ENCODE measurements around the gene MAGI2. TPM values are rescaled to one million over a fixed set of nuclear protein-coding genes. Genes with fewer than 3 reads are reported as not detected.

Gene MAGI2
- total and polyA plus RNA-seq, 4 donors, result 0.37 to 4.1 (median 1.4) TPM

DNA sequence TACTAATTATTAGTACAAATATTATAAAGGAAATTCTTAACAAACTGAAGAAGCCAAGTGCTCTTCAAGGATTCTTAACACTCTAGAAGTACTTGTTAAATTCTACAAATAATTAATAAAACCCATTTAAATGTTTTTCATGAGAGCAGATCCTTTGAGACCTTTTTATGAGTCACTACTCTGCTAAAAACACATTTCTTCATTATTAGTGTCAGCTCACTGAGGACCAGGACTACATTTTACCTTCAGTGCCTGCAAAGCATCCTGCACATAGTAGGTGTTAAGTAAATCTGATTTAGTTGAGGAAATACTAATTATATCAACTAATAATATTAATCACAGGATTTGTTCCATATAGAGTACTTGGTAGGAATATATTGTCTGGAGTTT lies 1381.3 kb downstream of the MAGI2 start (continued):
- TF ChIP-seq, protein P1, sequence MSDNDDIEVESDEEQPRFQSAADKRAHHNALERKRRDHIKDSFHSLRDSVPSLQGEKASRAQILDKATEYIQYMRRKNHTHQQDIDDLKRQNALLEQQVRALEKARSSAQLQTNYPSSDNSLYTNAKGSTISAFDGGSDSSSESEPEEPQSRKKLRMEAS (IDR thresholded peaks at IDR 0.05), result no peak
- TF ChIP-seq GABPA (IDR thresholded peaks at IDR 0.05 in 1 of 2, conservative IDR thresholded peaks at IDR 0.05 in 1 of 2), result no peak

DNA sequence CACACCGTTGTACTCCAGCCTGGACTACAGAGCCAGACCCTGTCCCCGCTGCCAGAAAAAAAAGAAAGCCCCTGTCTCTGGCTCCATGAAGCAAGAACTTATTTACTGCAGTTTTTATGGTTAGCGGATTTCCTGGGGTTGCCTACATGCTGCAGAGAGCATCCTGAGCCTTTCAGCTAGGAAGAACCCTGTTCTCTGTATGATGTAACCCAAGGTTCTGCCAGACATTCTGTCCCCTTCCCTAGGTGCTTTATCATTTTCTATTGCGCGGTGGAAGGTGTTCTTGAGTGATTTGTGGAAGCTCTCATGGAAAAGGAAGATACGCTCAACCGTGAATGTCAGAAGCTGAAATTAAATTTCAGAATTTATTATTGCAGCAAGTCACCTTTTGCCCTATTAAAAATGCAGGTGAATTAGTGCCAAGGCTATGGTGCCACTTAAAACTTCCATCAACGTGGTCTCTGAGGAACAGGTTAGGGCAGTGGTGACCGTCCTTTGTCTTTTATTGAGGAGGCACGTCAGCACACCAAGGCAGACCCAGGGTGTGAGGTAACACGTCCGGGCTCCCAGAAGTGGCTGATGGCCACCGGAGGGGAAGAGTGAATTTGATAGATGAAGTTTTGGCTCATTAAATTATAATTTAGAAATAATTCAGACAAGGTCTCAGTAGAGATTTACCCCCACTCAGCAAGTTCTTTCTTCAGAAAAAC lies 1381.8 kb downstream of the MAGI2 start:
- DNase-seq (ENCODE audit: low spot score), result no peak
- no peaks in the 10 kb centered on the region for H3K4me1 ChIP-seq (ENCODE audit: control insufficient read depth in 4 of 4, insufficient read depth in 4 of 4, low read length in 3 of 4)
- H3K9ac ChIP-seq (ENCODE audit: low read depth in 1 of 2, low read length in 2 of 2), result no peak overlapping the region
- no peaks in the 10 kb centered on the region for H3K9me3 ChIP-seq (ENCODE audit: control insufficient read depth in 4 of 4, low read length in 3 of 4)
- no peak overlapping the region for H3K4me3 ChIP-seq (ENCODE audit: low read depth in 1 of 3, low read length in 3 of 3)
- H3K36me3 ChIP-seq (ENCODE audit: control insufficient read depth in 4 of 4, insufficient read depth in 3 of 4, low read depth in 1 of 4, low read length in 3 of 4), result no peaks in the 10 kb centered on the region
- no peak overlapping the region for H3K27ac ChIP-seq (ENCODE audit: low read depth in 1 of 2, low read length in 2 of 2)
- TF ChIP-seq, protein P2, sequence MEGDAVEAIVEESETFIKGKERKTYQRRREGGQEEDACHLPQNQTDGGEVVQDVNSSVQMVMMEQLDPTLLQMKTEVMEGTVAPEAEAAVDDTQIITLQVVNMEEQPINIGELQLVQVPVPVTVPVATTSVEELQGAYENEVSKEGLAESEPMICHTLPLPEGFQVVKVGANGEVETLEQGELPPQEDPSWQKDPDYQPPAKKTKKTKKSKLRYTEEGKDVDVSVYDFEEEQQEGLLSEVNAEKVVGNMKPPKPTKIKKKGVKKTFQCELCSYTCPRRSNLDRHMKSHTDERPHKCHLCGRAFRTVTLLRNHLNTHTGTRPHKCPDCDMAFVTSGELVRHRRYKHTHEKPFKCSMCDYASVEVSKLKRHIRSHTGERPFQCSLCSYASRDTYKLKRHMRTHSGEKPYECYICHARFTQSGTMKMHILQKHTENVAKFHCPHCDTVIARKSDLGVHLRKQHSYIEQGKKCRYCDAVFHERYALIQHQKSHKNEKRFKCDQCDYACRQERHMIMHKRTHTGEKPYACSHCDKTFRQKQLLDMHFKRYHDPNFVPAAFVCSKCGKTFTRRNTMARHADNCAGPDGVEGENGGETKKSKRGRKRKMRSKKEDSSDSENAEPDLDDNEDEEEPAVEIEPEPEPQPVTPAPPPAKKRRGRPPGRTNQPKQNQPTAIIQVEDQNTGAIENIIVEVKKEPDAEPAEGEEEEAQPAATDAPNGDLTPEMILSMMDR (IDR thresholded peaks at IDR 0.05; ENCODE audit: low read depth, low read length, missing input control), result no peak
- TF ChIP-seq HNF4G (IDR thresholded peaks at IDR 0.05) (no peak), EGR1 (IDR thresholded peaks at IDR 0.05; ENCODE audit: low read depth in 2 of 2) (no peak), YY1 (IDR thresholded peaks at IDR 0.05) (no peak), JUND (IDR thresholded peaks at IDR 0.05) (no peak), HNF4A (conservative IDR thresholded peaks at IDR 0.05) (no peak), GABPA (IDR thresholded peaks at IDR 0.05 in 1 of 2, conservative IDR thresholded peaks at IDR 0.05 in 1 of 2) (no peak), FOXA1 (IDR thresholded peaks at IDR 0.05) (no peak)
- TF ChIP-seq, protein P3, sequence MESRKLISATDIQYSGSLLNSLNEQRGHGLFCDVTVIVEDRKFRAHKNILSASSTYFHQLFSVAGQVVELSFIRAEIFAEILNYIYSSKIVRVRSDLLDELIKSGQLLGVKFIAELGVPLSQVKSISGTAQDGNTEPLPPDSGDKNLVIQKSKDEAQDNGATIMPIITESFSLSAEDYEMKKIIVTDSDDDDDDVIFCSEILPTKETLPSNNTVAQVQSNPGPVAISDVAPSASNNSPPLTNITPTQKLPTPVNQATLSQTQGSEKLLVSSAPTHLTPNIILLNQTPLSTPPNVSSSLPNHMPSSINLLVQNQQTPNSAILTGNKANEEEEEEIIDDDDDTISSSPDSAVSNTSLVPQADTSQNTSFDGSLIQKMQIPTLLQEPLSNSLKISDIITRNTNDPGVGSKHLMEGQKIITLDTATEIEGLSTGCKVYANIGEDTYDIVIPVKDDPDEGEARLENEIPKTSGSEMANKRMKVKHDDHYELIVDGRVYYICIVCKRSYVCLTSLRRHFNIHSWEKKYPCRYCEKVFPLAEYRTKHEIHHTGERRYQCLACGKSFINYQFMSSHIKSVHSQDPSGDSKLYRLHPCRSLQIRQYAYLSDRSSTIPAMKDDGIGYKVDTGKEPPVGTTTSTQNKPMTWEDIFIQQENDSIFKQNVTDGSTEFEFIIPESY (IDR thresholded peaks at IDR 0.05), result no peak
- TF ChIP-seq, protein P4, sequence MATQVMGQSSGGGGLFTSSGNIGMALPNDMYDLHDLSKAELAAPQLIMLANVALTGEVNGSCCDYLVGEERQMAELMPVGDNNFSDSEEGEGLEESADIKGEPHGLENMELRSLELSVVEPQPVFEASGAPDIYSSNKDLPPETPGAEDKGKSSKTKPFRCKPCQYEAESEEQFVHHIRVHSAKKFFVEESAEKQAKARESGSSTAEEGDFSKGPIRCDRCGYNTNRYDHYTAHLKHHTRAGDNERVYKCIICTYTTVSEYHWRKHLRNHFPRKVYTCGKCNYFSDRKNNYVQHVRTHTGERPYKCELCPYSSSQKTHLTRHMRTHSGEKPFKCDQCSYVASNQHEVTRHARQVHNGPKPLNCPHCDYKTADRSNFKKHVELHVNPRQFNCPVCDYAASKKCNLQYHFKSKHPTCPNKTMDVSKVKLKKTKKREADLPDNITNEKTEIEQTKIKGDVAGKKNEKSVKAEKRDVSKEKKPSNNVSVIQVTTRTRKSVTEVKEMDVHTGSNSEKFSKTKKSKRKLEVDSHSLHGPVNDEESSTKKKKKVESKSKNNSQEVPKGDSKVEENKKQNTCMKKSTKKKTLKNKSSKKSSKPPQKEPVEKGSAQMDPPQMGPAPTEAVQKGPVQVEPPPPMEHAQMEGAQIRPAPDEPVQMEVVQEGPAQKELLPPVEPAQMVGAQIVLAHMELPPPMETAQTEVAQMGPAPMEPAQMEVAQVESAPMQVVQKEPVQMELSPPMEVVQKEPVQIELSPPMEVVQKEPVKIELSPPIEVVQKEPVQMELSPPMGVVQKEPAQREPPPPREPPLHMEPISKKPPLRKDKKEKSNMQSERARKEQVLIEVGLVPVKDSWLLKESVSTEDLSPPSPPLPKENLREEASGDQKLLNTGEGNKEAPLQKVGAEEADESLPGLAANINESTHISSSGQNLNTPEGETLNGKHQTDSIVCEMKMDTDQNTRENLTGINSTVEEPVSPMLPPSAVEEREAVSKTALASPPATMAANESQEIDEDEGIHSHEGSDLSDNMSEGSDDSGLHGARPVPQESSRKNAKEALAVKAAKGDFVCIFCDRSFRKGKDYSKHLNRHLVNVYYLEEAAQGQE (IDR thresholded peaks at IDR 0.05), result no peak
- 89% methylated on average over 13 of the region's 13 CpGs for WGBS
- no peaks in the 10 kb centered on the region for H3K27me3 ChIP-seq (ENCODE audit: control insufficient read depth in 4 of 4, insufficient read depth in 4 of 4, low read length in 3 of 4)

DNA sequence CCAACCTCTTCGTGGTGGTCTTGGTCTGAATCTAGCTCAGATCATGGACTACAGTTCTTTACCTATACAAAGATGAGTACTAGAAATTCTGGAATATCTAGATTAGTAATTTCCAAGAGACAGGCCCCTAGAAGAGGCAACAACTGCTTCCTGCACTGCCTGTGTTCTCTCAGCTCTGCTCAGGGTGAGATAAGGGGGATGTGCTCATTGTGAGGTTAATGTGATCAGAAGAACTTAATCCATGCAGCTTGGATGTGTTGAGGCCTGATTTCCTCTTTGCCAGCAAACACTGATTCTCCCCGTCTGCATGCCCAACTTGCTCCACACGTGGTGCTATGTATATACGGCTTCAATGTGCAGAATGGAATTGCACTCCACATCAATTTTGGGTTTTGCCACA lies 1386.9 kb downstream of the MAGI2 start:
- no peaks in the 10 kb centered on the region for H3K27me3 ChIP-seq (ENCODE audit: control insufficient read depth in 4 of 4, insufficient read depth in 4 of 4, low read length in 3 of 4)
- no peaks in the 10 kb centered on the region for H3K36me3 ChIP-seq (ENCODE audit: control insufficient read depth in 4 of 4, insufficient read depth in 3 of 4, low read depth in 1 of 4, low read length in 3 of 4)
- TF ChIP-seq SP1 (IDR thresholded peaks at IDR 0.05), result no peak
- 85% methylated on average over 4 of the region's 4 CpGs for WGBS
- no peak overlapping the region for H3K9ac ChIP-seq (ENCODE audit: low read depth in 1 of 2, low read length in 2 of 2)
- H3K27ac ChIP-seq (ENCODE audit: low read depth in 1 of 2, low read length in 2 of 2), result no peak overlapping the region
- H3K4me1 ChIP-seq (ENCODE audit: control insufficient read depth in 4 of 4, insufficient read depth in 4 of 4, low read length in 3 of 4), result no peaks in the 10 kb centered on the region
- DNase-seq (ENCODE audit: low spot score), result no peak
- H3K4me3 ChIP-seq (ENCODE audit: low read depth in 1 of 3, low read length in 3 of 3), result no peak overlapping the region
- no peaks in the 10 kb centered on the region for H3K9me3 ChIP-seq (ENCODE audit: control insufficient read depth in 4 of 4, low read length in 3 of 4)

Measured in liver (tissue), 9 donors.